Hepatocyte (in vitro differentiated cells): ENCODE results near the gene FBH1. TPM values are rescaled to one million over a fixed set of nuclear protein-coding genes. Genes with fewer than 3 reads are reported as not detected.

Experiments
- DNase-seq: peaks from one replicate; pipeline ENCODE4 v3.0.0-alpha.2; 2016; ENCODE audit warnings: low spot score
- H2AFZ ChIP-seq: fragments of 200-600 bp; sonication (generic); 2 replicates; pipeline ENCODE4 v1.6.0; 2016; ENCODE audit warnings: antibody characterized with exemption, mild to moderate bottlenecking
- H3K27ac ChIP-seq: fragments of 200-600 bp; sonication (generic); 2 replicates; pipeline ENCODE4 v1.5.1; 2016; ENCODE audit warnings: mild to moderate bottlenecking
- H3K27me3 ChIP-seq: fragments of 200-600 bp; sonication (generic); 2 replicates; pipeline ENCODE4 v1.6.1; 2016
- H3K36me3 ChIP-seq: fragments of 200-600 bp; sonication (generic); replicated peaks from 2 replicates; pipeline ENCODE4 v1.5.1; 2016; ENCODE audit warnings: low read depth; ENCODE audit not compliant: insufficient read depth
- H3K4me1 ChIP-seq: fragments of 200-600 bp; sonication (generic); 2 replicates; pipeline ENCODE4 v1.5.1; 2016; ENCODE audit warnings: mild to moderate bottlenecking, moderate library complexity; ENCODE audit not compliant: insufficient read depth
- H3K4me2 ChIP-seq: fragments of 200-600 bp; sonication (generic); 2 replicates; pipeline ENCODE4 v1.6.0; 2016
- H3K4me3 ChIP-seq: fragments of 200-600 bp; sonication (generic); 2 replicates; pipeline ENCODE4 v1.5.1; 2016; ENCODE audit warnings: mild to moderate bottlenecking
- H3K79me2 ChIP-seq: fragments of 200-600 bp; sonication (generic); 2 replicates; pipeline ENCODE4 v1.6.0; 2017; ENCODE audit warnings: mild to moderate bottlenecking
- H3K9me2 ChIP-seq: fragments of 200-600 bp; sonication (generic); replicated peaks from 2 replicates; pipeline ENCODE4 v1.6.0; 2017; ENCODE audit warnings: mild to moderate bottlenecking; ENCODE audit not compliant: insufficient read depth
- H3K9me3 ChIP-seq: fragments of 200-600 bp; sonication (generic); 2 replicates; pipeline ENCODE4 v1.5.1; 2016; ENCODE audit warnings: low read depth, mild to moderate bottlenecking
- H4K20me1 ChIP-seq: fragments of 200-600 bp; sonication (generic); 2 replicates; pipeline ENCODE4 v1.6.0; 2016; ENCODE audit warnings: mild to moderate bottlenecking; ENCODE audit not compliant: insufficient read depth, poor library complexity, severe bottlenecking
- CTCF ChIP-seq: fragments of 200-600 bp; sonication (generic); IDR thresholded peaks from 2 replicates; pipeline ENCODE4 v1.5.1; 2016; ENCODE audit warnings: antibody characterized with exemption, mild to moderate bottlenecking; ENCODE audit not compliant: poor library complexity
- EZH2 ChIP-seq: fragments of 200-600 bp; sonication (generic); IDR thresholded peaks from 2 replicates; pipeline ENCODE4 v1.6.1; 2016; ENCODE audit warnings: antibody characterized with exemption, mild to moderate bottlenecking, borderline replicate concordance
- EZH2phosphoT487 ChIP-seq: fragments of 200-600 bp; sonication (generic); IDR thresholded peaks from one replicate; pipeline ENCODE4 v1.6.1; 2018; ENCODE audit warnings: antibody characterized with exemption, mild to moderate bottlenecking, low read depth, moderate library complexity; ENCODE audit not compliant: unreplicated experiment, severe bottlenecking
- WGBS: methylation state at CpG from one replicate; pipeline ENCODE4 v1.1.6; 2016; ENCODE audit warnings: low lambda C conversion rate; ENCODE audit errors: missing lambda C conversion rate; 5-methylcytosine and 5-hydroxymethylcytosine counted together
- polyA plus RNA-seq: library from polyadenylated mRNA; unstranded; fragments of >200 nt; fragmentation: Nextera tagmentation; extraction: Ambion mirVana; gene quantifications from 2 replicates; pipeline ENCODE4 v1.2.1, GENCODE V29; 2016
- total RNA-seq: library from RNA; depleted of rRNA; stranded (reverse); fragments of >200 nt; gene quantifications from 2 replicates; pipeline ENCODE4 v1.2.3, GENCODE V29; 2014

Gene FBH1
- total and polyA plus RNA-seq, 2 experiments from 2014 or later = 66.4 to 80.3 TPM

- peaks cover 12% of the 10 kb centered on the region for H3K27me3 ChIP-seq
- WGBS = 86% methylated on average over 9 of the region's 9 CpGs
- no peak for TF ChIP-seq CTCF
- no peak for TF ChIP-seq EZH2
- no peak for TF ChIP-seq EZH2phosphoT487
- no peaks in the 10 kb centered on the region for H3K9me3 ChIP-seq
- no peaks in the 10 kb centered on the region for H3K9me2 ChIP-seq
- H3K4me3 ChIP-seq = no peak overlapping the region
- H4K20me1 ChIP-seq = no peaks in the 10 kb centered on the region
- H3K4me2 ChIP-seq = no peak overlapping the region
- H3K79me2 ChIP-seq = no peaks in the 10 kb centered on the region
- H3K27ac ChIP-seq = no peak overlapping the region
- H3K4me1 ChIP-seq = no peaks in the 10 kb centered on the region
- H2AFZ ChIP-seq = no peak overlapping the region
- no peaks in the 10 kb centered on the region for H3K36me3 ChIP-seq
- DNase-seq = no peak
Observed at GRCh38 chr10:5983774-5984173, 93.7 kb downstream of the FBH1 start.

GRCh38 chr10:5985029-5985428, 95.0 kb downstream of the FBH1 start:
- Histone ChIP-seq H3K4me2 (no peak overlapping the region), H3K79me2 (no peaks in the 10 kb centered on the region), H3K4me3 (no peak overlapping the region), H3K4me1 (no peaks in the 10 kb centered on the region), H3K27ac (no peak overlapping the region), H2AFZ (no peak overlapping the region), H3K9me3 (no peaks in the 10 kb centered on the region), H3K9me2 (no peaks in the 10 kb centered on the region), H4K20me1 (no peaks in the 10 kb centered on the region), H3K27me3 (no peaks in the 10 kb centered on the region), H3K36me3 (no peaks in the 10 kb centered on the region)
- no peak for DNase-seq
- TF ChIP-seq EZH2phosphoT487 (no peak), EZH2 (no peak), CTCF (no peak)
- WGBS = 98% methylated on average over 5 of the region's 5 CpGs

Other genes with a start within 250 kb of the FBH1 start
- 9.2 and 18.1 TPM in 2 replicates for gene ASB13, start 223.6 kb upstream of the FBH1 start, total RNA-seq
- 8.8 and 16.9 TPM in 2 replicates for gene ASB13, start 223.6 kb upstream of the FBH1 start, polyA plus RNA-seq
- gene TASOR2, start 205.4 kb upstream of the FBH1 start, total RNA-seq = 38.4 and 53.1 TPM in 2 replicates
- 13.5 and 16.1 TPM in 2 replicates for gene TASOR2, start 205.4 kb upstream of the FBH1 start, polyA plus RNA-seq
- 361 and 362 TPM in 2 replicates for gene GDI2, start 76.8 kb upstream of the FBH1 start, total RNA-seq
- gene GDI2, start 76.8 kb upstream of the FBH1 start, polyA plus RNA-seq = 132 and 149 TPM in 2 replicates
- gene ANKRD16, start 350 bp upstream of the FBH1 start, total RNA-seq = 4.6 and 6.8 TPM in 2 replicates
- gene ANKRD16, start 350 bp upstream of the FBH1 start, polyA plus RNA-seq = 11.5 and 15.7 TPM in 2 replicates
- gene IL15RA, start 87.3 kb downstream of the FBH1 start, total RNA-seq = 2.4 and 4.1 TPM in 2 replicates
- 3.8 and 4.2 TPM in 2 replicates for gene IL15RA, start 87.3 kb downstream of the FBH1 start, polyA plus RNA-seq
- not detected in 2 replicates for gene IL2RA, start 172.1 kb downstream of the FBH1 start, total RNA-seq
- not detected in 2 replicates for gene IL2RA, start 172.1 kb downstream of the FBH1 start, polyA plus RNA-seq
- 35.6 and 46.7 TPM in 2 replicates for gene RBM17, start 198.8 kb downstream of the FBH1 start, total RNA-seq
- gene RBM17, start 198.8 kb downstream of the FBH1 start, polyA plus RNA-seq = 112 and 126 TPM in 2 replicates